ENCODE data around the gene IL18BP.

GRCh38 chr11:71977090-71977489 lies 21.6 kb upstream of the IL18BP start:
- no peak for TF ChIP-seq CTCF (IDR thresholded peaks at IDR 0.05; ENCODE audit: borderline replicate concordance, extremely low read depth, low read length, poor library complexity, severe bottlenecking)
- TF ChIP-seq EZH2 (IDR thresholded peaks at IDR 0.05; ENCODE audit: borderline replicate concordance, low read depth, low read length, severe bottlenecking) = no peak
